Urothelium cell line (cell line): ENCODE data around the gene MEN1.

ENCODE experiments used
- DNase-seq: peaks from one replicate; pipeline ENCODE4 v3.0.0; 2011; ENCODE audit warnings: low spot score, mixed read lengths
- FAIRE-seq: peaks from 2 replicates; lab custom pipeline; 2011; peaks lifted over from hg19 to GRCh38; lab: Jason Lieb, UNC

Gene MEN1

DNA sequence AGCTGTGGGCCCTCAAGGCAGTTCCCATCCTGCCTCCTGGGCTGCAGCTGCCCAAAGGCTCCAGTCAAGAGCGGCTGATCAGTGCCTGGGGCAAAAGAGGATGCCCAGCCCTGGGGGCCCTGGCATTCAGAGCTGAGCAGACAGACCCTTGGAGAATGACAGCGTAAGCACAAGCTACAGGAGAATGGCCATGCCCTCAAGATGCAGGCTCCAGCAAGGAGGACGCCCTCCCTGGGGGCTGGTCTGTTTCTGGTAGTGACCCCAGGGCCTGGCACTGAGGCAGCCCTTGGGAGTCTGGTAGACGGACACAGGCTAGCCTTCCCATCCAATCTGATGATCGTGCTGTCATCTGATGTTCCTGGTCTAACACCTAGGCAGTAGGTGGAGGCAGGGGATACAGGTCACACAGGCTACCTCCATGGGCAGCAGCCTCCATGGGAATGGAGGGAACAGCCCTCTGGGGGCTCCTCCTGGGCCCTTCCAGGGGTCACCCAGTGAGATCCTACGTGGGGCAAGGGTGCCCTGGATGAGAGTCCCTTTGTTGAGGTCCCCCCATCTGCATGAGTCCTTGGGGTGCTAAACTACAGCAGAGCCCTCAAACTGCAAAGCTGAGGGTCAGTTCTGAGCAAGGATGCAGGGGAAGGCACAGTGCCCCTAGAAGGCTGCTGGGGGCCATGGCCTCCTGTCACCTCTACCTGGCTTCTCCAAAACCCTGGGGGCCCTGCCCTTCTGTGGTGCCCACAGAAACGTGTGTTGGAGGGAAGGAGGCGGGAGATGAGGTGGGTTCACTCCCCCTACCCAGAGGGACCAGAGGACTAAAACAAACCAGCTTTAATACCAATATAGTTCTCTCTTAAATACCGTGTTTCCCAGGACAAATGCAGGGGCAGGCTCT is 21.8 kb downstream of the MEN1 start:
- DNase-seq (no peak), FAIRE-seq (no peak)

- DNase-seq (peak; percentile 42), FAIRE-seq (no peak)
Observed at GRCh38 chr11:64787526-64788320, 22.6 kb downstream of the MEN1 start.

- FAIRE-seq: no peak
- DNase-seq: no peak
Observed at GRCh38 chr11:64786308-64786707, 24.0 kb downstream of the MEN1 start.

DNA sequence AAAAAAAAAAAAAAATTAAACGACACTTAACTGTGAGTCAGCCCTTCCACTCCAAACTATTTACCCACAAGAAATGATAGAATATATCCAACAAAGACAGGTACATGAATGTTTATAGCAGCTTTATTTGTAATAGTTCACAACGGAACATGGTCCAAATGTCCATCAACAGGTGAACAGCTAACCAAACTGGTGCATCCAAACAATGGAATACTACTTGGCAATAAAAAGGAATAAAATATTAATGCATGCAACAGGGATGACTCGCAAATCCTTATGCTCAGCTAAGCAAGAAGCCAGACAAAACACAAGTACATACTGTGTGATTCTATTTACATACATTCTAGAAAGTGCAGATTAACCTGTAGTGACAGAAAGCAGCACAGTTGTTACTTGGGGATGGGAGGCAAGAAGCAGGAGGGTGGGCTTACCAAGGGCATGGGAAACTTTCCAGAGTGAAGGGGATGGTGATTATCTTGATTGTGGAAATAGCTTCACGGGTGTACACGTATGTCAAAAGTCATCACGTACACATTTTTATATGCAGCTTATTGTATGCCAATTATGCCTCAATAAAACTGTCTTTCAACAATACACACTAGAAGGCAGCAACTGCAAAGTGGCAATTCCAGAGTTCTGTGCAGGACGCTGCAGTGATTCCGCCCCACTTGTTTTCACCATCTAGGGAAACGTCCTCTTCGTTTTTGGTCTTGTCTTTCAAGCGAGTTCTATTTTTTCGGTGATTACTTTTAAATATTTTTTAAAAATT is 25.4 kb downstream of the MEN1 start:
- DNase-seq (no peak), FAIRE-seq (no peak)

DNA sequence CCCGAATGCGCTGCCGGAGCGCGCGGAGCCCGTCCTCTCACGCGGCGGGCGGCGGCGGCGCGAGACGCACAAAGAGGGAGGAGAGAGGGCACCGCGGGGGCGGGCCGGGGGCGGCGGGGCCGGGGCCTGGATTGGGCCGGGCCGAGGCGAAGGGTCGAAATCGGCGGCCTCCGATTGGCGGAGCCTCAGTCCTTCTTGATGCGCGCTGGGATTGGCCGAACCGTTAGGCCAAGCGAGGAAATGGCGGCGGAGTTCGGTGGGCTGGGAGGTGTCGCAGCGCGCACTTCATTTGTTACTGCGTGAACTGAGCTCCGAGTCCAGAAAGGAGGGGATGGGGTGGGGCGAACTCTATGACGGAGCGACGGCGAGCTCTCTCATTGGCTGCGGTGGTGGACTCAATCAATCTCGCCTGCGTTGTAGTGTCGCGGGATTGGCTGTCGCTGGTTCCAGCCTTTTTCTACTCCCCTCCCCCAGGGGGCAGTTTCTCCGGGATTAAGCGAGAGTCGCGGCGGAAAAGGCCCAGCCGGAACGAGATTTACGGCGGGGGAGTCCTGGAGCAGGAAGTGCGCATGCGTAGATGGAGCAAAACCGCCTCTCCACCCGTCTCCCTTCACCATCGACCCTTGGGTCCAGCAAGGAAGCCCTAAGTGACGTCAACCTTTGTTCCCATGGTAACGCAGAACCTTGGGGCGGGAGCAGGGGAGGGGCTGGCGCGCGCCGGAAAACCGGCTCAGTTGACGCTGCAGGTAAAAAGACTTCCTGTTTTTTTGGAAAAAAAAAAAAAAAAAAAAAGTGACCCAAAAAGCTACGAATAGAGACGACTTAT is 31.7 kb downstream of the MEN1 start, which contains the start of gene SF1:
Gene SF1, minus strand, starts transcription at position 70 of the 826 bp plus-strand sequence. CDS start 150 bp downstream, outside the sequence.
- DNase-seq (peak; percentile 99), FAIRE-seq (peak; percentile 61)

GRCh38 chr11:64778223-64778472 is 32.2 kb downstream of the MEN1 start:
- FAIRE-seq (no peak), DNase-seq (no peak)

GRCh38 chr11:64777449-64778222 is 32.7 kb downstream of the MEN1 start:
- DNase-seq: peak; percentile 96
- FAIRE-seq: no peak

GRCh38 chr11:64776875-64777274 is 33.5 kb downstream of the MEN1 start:
- FAIRE-seq (no peak), DNase-seq (no peak)

DNA sequence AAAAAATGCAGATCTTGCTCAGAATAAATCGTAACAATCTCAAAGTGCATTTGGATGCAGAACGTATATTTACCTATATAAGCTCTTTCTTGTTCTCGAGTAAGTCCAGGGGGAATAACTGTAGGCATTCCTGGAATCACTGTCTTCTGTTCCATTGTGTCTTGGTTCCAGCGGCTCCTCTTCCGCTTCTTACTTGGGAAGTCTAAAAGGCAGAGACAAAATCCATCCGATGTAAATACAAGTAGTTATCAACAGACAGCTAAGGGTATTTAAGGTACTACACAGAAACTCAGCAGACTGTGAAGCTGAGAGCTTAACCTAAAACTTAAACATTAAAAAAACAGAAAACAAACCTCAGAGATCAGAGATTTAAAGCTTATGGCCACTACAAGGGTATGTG is 33.9 kb downstream of the MEN1 start:
- DNase-seq: no peak
- no peak for FAIRE-seq

- DNase-seq (no peak), FAIRE-seq (no peak)
Observed at GRCh38 chr11:64774144-64774543, 36.2 kb downstream of the MEN1 start.

- DNase-seq (no peak), FAIRE-seq (no peak)
Observed at GRCh38 chr11:64772303-64773018, 37.9 kb downstream of the MEN1 start.

- FAIRE-seq: no peak
- DNase-seq: no peak
Observed at GRCh38 chr11:64771861-64772260, 38.5 kb downstream of the MEN1 start.

- FAIRE-seq (no peak), DNase-seq (no peak)
Observed at GRCh38 chr11:64770120-64770519, 40.2 kb downstream of the MEN1 start.

- FAIRE-seq: no peak
Observed at GRCh38 chr11:64769283-64769682, 41.1 kb downstream of the MEN1 start.

DNA sequence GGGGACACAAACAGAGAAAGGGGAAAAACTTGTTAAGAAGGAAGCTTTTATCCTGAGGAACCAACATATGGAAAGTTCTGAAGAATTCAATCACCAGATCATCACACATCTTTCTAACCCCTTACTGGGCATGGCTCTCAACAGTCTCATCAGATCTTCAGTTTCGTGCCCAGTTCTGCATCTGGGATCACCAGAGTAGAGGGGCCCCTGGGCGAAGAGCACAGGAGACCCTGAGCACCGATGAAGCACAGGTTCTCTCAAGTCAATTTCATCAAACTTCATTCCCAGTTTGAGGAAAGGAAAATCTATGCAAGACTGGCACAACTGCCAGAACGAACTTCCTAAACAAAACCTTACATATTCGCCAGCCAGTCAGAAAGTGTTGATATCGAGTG is 42.1 kb downstream of the MEN1 start:
- DNase-seq (no peak), FAIRE-seq (no peak)

More at GRCh38 chr11:64769283-64769682, 41.1 kb downstream of the MEN1 start:
- DNase-seq: no peak

DNA sequence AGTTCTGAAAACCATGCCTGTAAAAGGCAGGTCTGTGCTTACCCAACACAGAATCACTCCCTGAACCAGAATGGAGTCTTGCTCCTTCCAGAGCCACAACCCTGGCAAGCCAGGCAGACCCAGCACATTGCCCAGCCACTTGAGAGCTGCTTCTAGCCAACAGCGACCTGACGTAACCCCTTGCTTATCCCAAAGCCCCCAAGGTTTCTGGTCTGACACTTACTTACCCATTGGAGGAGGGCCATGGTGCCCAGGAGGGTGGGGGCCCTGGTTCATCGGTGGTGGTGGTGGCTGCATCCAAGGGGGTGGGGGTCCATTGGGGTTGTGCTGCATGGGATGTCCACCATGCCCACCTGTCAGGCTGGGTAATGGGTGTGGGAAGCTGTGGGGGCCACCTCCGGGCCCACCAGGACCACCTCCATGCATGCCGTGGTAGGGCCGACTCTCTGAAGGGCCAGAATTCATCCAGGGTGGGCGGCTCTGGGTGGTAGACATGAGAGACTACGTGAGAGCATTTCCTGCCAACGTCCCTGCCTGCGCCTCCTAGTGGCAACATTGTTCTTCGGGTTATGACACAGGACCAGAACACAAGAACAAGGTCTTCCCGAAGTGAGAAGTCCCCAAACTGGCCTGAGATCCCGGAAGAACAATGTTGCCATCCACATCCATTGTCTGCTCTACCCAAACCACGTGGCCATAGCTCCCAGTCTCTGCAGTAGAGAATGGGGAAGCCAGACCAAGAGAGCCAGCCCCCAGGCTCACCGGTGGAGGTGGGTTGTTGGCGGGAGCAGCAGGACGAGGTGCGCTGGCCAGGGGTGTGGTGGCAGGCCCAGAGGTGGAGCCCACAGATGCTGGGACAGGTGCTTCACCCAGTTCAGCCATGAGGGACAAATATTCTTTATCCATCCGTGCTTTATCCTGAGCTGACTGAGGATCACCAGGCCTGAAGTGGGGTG is 42.7 kb downstream of the MEN1 start:
- DNase-seq (peak; percentile 57), FAIRE-seq (no peak)

DNA sequence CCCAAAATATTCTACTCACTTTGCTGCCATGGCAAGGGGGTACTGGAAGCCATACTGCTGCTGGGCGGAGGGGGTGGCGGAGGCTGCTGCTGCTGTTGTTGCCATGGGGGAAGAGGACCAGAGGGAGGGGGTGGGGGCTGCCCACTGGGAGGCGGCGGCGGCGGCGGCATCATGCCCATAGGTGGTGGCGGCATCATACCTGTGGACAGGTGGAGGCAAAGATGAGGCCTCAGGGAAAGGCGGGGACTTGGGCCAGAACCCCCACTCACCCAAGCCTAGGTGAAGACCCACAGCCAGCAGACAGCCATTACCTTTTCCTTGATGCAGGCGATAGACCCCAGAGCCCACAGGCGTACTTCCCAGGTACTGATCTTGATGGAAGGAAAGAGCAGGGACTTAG is 43.5 kb downstream of the MEN1 start:
- FAIRE-seq: no peak
- no peak for DNase-seq
